SK-N-SH (cell line): ENCODE measurements around the gene AGFG2. TPM values are rescaled to one million over a fixed set of nuclear protein-coding genes. Genes with fewer than 3 reads are reported as not detected.

Source experiments
- CHD2 ChIP-seq: fragments of 150-350 bp; IDR thresholded peaks from 2 replicates; pipeline ENCODE4 v1.6.1; 2018; ENCODE audit warnings: low read length; ENCODE audit not compliant: partially characterized antibody
- ELF1 ChIP-seq: IDR thresholded peaks from 2 replicates; pipeline ENCODE4 v1.4.0; 2012
- FOXJ3 ChIP-seq: sonication (generic); formaldehyde crosslinking; IDR thresholded peaks from 2 replicates; pipeline ENCODE4 v1.5.1; 2020; ENCODE audit warnings: mild to moderate bottlenecking, missing genetic modification reagents
- FOXM1 ChIP-seq: IDR thresholded peaks from 2 replicates; pipeline ENCODE4 v1.4.0; 2012; ENCODE audit warnings: low read depth, mild to moderate bottlenecking
- GATA2 ChIP-seq: sonication (generic); formaldehyde crosslinking; IDR thresholded peaks from 2 replicates; pipeline ENCODE4 v1.5.0; 2020; ENCODE audit warnings: mild to moderate bottlenecking, missing genetic modification reagents
- POLR2AphosphoS5 ChIP-seq: IDR thresholded peaks from 2 replicates; pipeline ENCODE4 v1.6.1; 2012; ENCODE audit warnings: low read depth, low read length
- SMC3 ChIP-seq: IDR thresholded peaks from 2 replicates; pipeline ENCODE4 v1.6.1; 2012; ENCODE audit warnings: low read depth, low read length, improper control_type of control experiment
- TAF1 ChIP-seq: IDR thresholded peaks from 2 replicates; pipeline ENCODE4 v1.6.1; 2012; ENCODE audit warnings: low read depth, mild to moderate bottlenecking, low read length, moderate library complexity, borderline replicate concordance
- TEAD4 ChIP-seq: IDR thresholded peaks from 2 replicates; pipeline ENCODE4 v1.4.0; 2012; ENCODE audit warnings: mild to moderate bottlenecking, borderline replicate concordance; ENCODE audit not compliant: insufficient read depth
- YY1 ChIP-seq: IDR thresholded peaks from 2 replicates; pipeline ENCODE4 v1.4.0; 2012; ENCODE audit warnings: low read depth, mild to moderate bottlenecking
- polyA plus RNA-seq, 3 experiments: library from polyadenylated mRNA; depleted of rRNA; stranded (reverse); fragments of >200 nt; gene quantifications; 2 replicates each; pipeline ENCODE4 v1.2.3, GENCODE V29; 2012
- TF ChIP-seq, protein P1 (sequence below): IDR thresholded peaks from 2 replicates; pipeline ENCODE4 v1.6.1; 2012; ENCODE audit warnings: mild to moderate bottlenecking, low read depth, low read length, moderate library complexity
- TF ChIP-seq, protein P2 (sequence below): IDR thresholded peaks from 2 replicates; pipeline ENCODE4 v1.4.0; 2012; ENCODE audit warnings: low read depth
- TF ChIP-seq, protein P3 (sequence below): fragments of 150-350 bp; IDR thresholded peaks from 2 replicates; pipeline ENCODE4 v1.6.1; 2017; ENCODE audit warnings: antibody characterized with exemption, low read length, low read depth, borderline replicate concordance
- TF ChIP-seq, protein P4 (sequence below): fragments of 200-600 bp; sonication (generic); IDR thresholded peaks from 2 replicates; pipeline ENCODE4 v1.6.1; 2017; ENCODE audit warnings: antibody characterized with exemption, mild to moderate bottlenecking, moderate library complexity
- TF ChIP-seq, protein P5 (sequence below): IDR thresholded peaks from 2 replicates; pipeline ENCODE4 v1.4.0; 2012; ENCODE audit warnings: low read depth, borderline replicate concordance

AGFG2 gene
- polyA plus RNA-seq, 1 of the 3 experiments (the other 2 are of a cell fraction): 23.1 TPM

DNA sequence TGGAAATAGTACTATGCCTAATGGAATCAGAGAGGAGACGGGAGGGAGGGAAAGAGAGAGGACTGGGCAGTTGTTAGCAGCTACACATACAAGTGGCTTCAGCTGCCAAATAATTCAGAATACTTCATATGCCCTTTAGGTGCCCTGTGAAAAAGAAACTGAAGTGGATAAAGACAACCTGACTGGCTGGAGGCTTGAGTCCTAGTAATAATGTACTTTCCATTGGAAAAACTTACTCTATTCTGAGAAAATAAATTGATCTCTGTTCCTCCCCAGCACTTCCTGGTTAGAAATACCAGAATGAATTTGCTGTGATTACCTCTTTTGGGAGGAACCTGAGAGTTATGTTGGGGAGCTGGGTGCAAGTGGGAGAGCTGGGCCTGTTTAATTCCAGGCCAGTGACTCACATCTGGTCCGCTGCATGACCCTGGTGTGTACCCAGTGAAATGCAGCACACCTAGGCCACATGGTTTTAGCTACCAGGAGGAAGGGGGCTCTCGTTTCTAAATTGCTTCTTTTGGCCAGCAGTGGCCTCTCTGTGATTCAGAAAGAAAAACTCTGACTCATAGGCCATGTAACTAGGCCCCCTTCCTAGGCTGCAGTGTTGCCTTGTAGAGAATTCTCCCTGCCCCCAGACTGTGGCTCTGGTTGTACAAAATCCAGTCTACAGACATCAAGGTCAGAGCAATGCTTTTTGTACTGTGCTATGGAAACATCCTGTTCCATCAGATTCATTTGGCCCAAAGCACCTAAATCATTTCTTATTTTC lies 6.5 kb downstream of the AGFG2 start (continued):
- peak; percentile 55; the same call in 1 of the 2 replicates for TF ChIP-seq TEAD4
- peak; percentile 15 for TF ChIP-seq CHD2
- TF ChIP-seq SMC3: no peak; the same call in 1 of the 2 replicates
- TF ChIP-seq, protein P1, sequence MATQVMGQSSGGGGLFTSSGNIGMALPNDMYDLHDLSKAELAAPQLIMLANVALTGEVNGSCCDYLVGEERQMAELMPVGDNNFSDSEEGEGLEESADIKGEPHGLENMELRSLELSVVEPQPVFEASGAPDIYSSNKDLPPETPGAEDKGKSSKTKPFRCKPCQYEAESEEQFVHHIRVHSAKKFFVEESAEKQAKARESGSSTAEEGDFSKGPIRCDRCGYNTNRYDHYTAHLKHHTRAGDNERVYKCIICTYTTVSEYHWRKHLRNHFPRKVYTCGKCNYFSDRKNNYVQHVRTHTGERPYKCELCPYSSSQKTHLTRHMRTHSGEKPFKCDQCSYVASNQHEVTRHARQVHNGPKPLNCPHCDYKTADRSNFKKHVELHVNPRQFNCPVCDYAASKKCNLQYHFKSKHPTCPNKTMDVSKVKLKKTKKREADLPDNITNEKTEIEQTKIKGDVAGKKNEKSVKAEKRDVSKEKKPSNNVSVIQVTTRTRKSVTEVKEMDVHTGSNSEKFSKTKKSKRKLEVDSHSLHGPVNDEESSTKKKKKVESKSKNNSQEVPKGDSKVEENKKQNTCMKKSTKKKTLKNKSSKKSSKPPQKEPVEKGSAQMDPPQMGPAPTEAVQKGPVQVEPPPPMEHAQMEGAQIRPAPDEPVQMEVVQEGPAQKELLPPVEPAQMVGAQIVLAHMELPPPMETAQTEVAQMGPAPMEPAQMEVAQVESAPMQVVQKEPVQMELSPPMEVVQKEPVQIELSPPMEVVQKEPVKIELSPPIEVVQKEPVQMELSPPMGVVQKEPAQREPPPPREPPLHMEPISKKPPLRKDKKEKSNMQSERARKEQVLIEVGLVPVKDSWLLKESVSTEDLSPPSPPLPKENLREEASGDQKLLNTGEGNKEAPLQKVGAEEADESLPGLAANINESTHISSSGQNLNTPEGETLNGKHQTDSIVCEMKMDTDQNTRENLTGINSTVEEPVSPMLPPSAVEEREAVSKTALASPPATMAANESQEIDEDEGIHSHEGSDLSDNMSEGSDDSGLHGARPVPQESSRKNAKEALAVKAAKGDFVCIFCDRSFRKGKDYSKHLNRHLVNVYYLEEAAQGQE: no peak; the same call in 1 of the 2 replicates
- TF ChIP-seq, protein P2, sequence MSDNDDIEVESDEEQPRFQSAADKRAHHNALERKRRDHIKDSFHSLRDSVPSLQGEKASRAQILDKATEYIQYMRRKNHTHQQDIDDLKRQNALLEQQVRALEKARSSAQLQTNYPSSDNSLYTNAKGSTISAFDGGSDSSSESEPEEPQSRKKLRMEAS: peak; percentile 93
- no peak for TF ChIP-seq GATA2 (CRISPR knock-in tag)
- peak; percentile 61; the same call in 1 of the 2 replicates for TF ChIP-seq YY1
- no peak for TF ChIP-seq FOXM1
- no peak for TF ChIP-seq FOXJ3 (CRISPR knock-in tag)
- TF ChIP-seq ELF1: peak; percentile 64
- no peak; the same call in 1 of the 2 replicates for TF ChIP-seq TAF1
- TF ChIP-seq, protein P3, sequence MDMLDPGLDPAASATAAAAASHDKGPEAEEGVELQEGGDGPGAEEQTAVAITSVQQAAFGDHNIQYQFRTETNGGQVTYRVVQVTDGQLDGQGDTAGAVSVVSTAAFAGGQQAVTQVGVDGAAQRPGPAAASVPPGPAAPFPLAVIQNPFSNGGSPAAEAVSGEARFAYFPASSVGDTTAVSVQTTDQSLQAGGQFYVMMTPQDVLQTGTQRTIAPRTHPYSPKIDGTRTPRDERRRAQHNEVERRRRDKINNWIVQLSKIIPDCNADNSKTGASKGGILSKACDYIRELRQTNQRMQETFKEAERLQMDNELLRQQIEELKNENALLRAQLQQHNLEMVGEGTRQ: no peak
- TF ChIP-seq, protein P4, sequence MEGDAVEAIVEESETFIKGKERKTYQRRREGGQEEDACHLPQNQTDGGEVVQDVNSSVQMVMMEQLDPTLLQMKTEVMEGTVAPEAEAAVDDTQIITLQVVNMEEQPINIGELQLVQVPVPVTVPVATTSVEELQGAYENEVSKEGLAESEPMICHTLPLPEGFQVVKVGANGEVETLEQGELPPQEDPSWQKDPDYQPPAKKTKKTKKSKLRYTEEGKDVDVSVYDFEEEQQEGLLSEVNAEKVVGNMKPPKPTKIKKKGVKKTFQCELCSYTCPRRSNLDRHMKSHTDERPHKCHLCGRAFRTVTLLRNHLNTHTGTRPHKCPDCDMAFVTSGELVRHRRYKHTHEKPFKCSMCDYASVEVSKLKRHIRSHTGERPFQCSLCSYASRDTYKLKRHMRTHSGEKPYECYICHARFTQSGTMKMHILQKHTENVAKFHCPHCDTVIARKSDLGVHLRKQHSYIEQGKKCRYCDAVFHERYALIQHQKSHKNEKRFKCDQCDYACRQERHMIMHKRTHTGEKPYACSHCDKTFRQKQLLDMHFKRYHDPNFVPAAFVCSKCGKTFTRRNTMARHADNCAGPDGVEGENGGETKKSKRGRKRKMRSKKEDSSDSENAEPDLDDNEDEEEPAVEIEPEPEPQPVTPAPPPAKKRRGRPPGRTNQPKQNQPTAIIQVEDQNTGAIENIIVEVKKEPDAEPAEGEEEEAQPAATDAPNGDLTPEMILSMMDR: peak; percentile 42
- TF ChIP-seq, protein P5, sequence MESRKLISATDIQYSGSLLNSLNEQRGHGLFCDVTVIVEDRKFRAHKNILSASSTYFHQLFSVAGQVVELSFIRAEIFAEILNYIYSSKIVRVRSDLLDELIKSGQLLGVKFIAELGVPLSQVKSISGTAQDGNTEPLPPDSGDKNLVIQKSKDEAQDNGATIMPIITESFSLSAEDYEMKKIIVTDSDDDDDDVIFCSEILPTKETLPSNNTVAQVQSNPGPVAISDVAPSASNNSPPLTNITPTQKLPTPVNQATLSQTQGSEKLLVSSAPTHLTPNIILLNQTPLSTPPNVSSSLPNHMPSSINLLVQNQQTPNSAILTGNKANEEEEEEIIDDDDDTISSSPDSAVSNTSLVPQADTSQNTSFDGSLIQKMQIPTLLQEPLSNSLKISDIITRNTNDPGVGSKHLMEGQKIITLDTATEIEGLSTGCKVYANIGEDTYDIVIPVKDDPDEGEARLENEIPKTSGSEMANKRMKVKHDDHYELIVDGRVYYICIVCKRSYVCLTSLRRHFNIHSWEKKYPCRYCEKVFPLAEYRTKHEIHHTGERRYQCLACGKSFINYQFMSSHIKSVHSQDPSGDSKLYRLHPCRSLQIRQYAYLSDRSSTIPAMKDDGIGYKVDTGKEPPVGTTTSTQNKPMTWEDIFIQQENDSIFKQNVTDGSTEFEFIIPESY: peak; percentile 42; the same call in 1 of the 2 replicates
- TF ChIP-seq POLR2AphosphoS5: peak; percentile 83
